ENCODE measurements around the gene NECTIN4. TPM values are rescaled to one million over a fixed set of nuclear protein-coding genes. Genes with fewer than 3 reads are reported as not detected.

NECTIN4 gene
- total and polyA plus RNA-seq, 10 of the 15 experiments (the other 5 are each of a cell fraction or from before 2014, with no cell fraction given), result 2.8 to 8.7 (median 3.7) TPM

DNA sequence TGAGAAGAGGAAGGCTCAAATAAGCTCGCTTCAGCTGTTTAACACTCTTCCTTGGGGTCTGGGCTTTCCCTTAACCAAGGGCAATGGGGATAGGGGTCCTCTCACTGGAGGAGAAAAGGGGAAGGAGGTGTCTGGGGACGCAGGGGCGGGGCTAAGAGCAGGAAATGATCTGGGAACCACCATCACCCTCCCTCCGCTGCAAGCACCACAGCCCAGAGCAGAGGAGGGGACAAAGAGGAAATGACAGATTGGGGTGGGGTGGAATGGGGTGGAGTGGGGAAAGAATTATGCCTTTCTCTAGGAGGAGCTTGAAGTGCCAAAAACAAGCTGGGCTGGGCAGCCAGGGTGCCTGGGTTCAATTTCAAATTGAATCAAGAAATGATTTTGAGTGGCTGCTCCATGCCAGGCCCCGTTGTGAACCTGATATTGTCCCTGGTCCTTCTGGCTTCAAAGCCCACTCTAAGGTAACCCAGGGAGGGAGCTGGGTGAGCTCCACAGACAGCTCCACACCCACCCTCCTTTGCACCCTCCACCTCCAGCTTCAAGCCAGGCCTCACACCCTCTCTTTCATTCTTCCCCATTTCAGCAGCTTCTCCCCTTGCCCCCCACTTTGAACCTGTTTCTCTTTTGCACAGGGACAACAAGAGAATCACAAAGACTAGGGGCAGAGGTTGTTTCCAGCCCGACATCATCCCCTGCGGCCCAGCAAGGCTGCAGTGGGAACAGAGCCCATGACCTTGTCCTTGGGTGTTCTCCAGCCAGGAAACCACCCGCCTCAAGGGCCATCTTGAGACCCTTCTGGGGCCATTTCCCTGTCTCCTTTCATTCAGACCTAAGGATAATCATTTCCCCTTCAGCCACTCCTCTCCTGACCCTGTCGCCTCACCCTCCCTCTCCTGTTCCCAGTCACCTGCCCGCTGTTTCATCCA, 20.8 kb downstream of the NECTIN4 start (continued):
- TF ChIP-seq, protein P1, sequence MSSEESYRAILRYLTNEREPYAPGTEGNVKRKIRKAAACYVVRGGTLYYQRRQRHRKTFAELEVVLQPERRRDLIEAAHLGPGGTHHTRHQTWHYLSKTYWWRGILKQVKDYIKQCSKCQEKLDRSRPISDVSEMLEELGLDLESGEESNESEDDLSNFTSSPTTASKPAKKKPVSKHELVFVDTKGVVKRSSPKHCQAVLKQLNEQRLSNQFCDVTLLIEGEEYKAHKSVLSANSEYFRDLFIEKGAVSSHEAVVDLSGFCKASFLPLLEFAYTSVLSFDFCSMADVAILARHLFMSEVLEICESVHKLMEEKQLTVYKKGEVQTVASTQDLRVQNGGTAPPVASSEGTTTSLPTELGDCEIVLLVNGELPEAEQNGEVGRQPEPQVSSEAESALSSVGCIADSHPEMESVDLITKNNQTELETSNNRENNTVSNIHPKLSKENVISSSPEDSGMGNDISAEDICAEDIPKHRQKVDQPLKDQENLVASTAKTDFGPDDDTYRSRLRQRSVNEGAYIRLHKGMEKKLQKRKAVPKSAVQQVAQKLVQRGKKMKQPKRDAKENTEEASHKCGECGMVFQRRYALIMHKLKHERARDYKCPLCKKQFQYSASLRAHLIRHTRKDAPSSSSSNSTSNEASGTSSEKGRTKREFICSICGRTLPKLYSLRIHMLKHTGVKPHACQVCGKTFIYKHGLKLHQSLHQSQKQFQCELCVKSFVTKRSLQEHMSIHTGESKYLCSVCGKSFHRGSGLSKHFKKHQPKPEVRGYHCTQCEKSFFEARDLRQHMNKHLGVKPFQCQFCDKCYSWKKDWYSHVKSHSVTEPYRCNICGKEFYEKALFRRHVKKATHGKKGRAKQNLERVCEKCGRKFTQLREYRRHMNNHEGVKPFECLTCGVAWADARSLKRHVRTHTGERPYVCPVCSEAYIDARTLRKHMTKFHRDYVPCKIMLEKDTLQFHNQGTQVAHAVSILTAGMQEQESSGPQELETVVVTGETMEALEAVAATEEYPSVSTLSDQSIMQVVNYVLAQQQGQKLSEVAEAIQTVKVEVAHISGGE (CRISPR knock-in tag; IDR thresholded peaks at IDR 0.05), result no peak
- TF ChIP-seq KAT2A (conservative IDR thresholded peaks at IDR 0.05; ENCODE audit: control insufficient read depth, low read depth, low read length) (no peak), ASH2L (IDR thresholded peaks at IDR 0.05; ENCODE audit: borderline replicate concordance, low read depth) (no peak), ATF2 (IDR thresholded peaks at IDR 0.05; ENCODE audit: low read length) (no peak), MTA2 (IDR thresholded peaks at IDR 0.05; ENCODE audit: low read depth) (no peak), ZNF384 (IDR thresholded peaks at IDR 0.05; ENCODE audit: borderline replicate concordance, low read depth, low read length) (no peak), KLF5 (IDR thresholded peaks at IDR 0.05; ENCODE audit: partially characterized antibody) (no peak), EP300 (IDR thresholded peaks at IDR 0.05; ENCODE audit: borderline replicate concordance in 1 of 2, control insufficient read depth in 1 of 2, low read depth in 2 of 2, low read length in 2 of 2) (no peak; a peak in 1 of 4 replicates), KDM1A (IDR thresholded peaks at IDR 0.05; ENCODE audit: borderline replicate concordance) (no peak), ZNF274 (IDR thresholded peaks at IDR 0.05; ENCODE audit: insufficient read depth, insufficient read length) (no peak), BCL11A (IDR thresholded peaks at IDR 0.05; ENCODE audit: low read depth, low read length) (no peak), SMARCA5 (IDR thresholded peaks at IDR 0.05) (no peak), MEF2B (IDR thresholded peaks at IDR 0.05; ENCODE audit: partially characterized antibody, poor library complexity, severe bottlenecking) (no peak), BHLHE40 (IDR thresholded peaks at IDR 0.05; ENCODE audit: borderline replicate concordance in 1 of 2, low read depth in 2 of 2, low read length in 1 of 2) (no peak), MYB (IDR thresholded peaks at IDR 0.05; ENCODE audit: borderline replicate concordance, low read depth, low read length) (no peak), NR2C1 (IDR thresholded peaks at IDR 0.05) (no peak), PAX5 (IDR thresholded peaks at IDR 0.05; ENCODE audit: borderline replicate concordance, low read depth, low read length) (peak; percentile 19; the same call in 1 of the 2 replicates), TCF7 (IDR thresholded peaks at IDR 0.05; ENCODE audit: borderline replicate concordance) (no peak), NRF1 (conservative IDR thresholded peaks at IDR 0.05; ENCODE audit: low read depth, low read length) (no peak), ZBED1 (IDR thresholded peaks at IDR 0.05; ENCODE audit: borderline replicate concordance) (peak; percentile 44; the same call in 1 of the 2 replicates), HDAC2 (IDR thresholded peaks at IDR 0.05) (no peak), RAD21 (IDR thresholded peaks at IDR 0.05; ENCODE audit: insufficient read depth, low read depth, low read length) (no peak)
- TF ChIP-seq, protein P2, sequence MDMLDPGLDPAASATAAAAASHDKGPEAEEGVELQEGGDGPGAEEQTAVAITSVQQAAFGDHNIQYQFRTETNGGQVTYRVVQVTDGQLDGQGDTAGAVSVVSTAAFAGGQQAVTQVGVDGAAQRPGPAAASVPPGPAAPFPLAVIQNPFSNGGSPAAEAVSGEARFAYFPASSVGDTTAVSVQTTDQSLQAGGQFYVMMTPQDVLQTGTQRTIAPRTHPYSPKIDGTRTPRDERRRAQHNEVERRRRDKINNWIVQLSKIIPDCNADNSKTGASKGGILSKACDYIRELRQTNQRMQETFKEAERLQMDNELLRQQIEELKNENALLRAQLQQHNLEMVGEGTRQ (IDR thresholded peaks at IDR 0.05; ENCODE audit: borderline replicate concordance, low read depth, low read length), result no peak

Data from GM12878 (cell line).